ENCODE results near the gene PRDM16. TPM values are rescaled to one million over a fixed set of nuclear protein-coding genes. Genes with fewer than 3 reads are reported as not detected.

PRDM16 gene
- total and polyA plus RNA-seq, 2 of the 8 experiments (the other 6 are each of a cell fraction or from before 2014, with no cell fraction given): 0.39 to 0.43 TPM

- TF ChIP-seq CBX8 (IDR thresholded peaks at IDR 0.05; ENCODE audit: borderline replicate concordance, low read depth, low read length) (no peak), POLR2A (IDR thresholded peaks at IDR 0.05; ENCODE audit: control extremely low read depth in 1 of 2, low read depth in 2 of 2, low read length in 2 of 2) (no peak), POLR2AphosphoS5 (IDR thresholded peaks at IDR 0.05; ENCODE audit: low read depth, low read length) (no peak), NANOG (IDR thresholded peaks at IDR 0.05; ENCODE audit: insufficient read depth, low read depth, low read length, poor library complexity, severe bottlenecking) (no peak), EZH2 (IDR thresholded peaks at IDR 0.05; ENCODE audit: low read depth, low read length, severe bottlenecking) (no peak), EGR1 (IDR thresholded peaks at IDR 0.05; ENCODE audit: borderline replicate concordance, low read depth, low read length) (no peak), SUZ12 (IDR thresholded peaks at IDR 0.05; ENCODE audit: low read length) (no peak), POU5F1 (IDR thresholded peaks at IDR 0.05; ENCODE audit: low read depth, low read length) (no peak)
Measured at GRCh38 chr1:3377604-3378279, 308.7 kb downstream of the PRDM16 start (continued).

All from H1 (cell line).